NCI-H187 treated with DMSO at 0.1 percent for 48 hours (cell line): Measurements from ENCODE around the gene FANCC.

Experiments used
- DNase-seq: peaks from one replicate; lab custom pipeline; 2025; lab: John Stamatoyannopoulos, UW

FANCC gene

DNA sequence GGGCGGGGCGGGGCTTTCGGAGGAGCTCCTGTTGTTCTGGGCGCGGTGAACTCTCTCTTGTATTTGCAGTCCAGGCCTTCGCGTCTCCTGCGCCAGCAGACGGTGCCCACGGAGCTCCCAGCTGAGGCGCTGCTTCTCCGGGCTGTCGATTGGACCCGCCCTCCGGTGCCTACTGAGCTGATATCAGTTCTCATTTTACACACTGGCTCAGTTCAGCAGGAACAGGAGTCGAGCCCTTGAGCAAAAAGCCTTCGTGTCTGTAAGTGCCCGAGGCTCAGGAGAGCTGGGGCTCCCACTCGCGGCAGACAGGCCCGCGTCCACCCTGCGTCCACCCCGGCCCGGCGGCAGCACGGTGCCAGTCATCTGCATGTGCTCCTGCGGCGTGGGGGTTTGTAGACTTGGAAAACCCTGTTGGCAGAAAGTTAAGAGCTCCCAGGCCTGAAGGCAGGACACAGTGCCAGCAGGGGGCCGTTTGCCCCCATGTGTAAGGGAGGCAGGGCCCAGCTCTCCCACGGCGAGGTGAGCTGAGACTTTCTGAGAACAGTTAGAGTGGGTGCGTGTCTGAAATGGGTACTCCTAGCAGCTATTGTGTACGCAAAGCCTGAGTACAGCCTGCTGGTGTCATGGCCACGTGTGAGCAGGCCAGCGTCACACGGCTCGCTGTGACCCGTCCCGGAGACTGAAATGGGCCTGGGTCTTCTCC lies 231.5 kb downstream of the FANCC start:
- DNase-seq, result no peak

DNA sequence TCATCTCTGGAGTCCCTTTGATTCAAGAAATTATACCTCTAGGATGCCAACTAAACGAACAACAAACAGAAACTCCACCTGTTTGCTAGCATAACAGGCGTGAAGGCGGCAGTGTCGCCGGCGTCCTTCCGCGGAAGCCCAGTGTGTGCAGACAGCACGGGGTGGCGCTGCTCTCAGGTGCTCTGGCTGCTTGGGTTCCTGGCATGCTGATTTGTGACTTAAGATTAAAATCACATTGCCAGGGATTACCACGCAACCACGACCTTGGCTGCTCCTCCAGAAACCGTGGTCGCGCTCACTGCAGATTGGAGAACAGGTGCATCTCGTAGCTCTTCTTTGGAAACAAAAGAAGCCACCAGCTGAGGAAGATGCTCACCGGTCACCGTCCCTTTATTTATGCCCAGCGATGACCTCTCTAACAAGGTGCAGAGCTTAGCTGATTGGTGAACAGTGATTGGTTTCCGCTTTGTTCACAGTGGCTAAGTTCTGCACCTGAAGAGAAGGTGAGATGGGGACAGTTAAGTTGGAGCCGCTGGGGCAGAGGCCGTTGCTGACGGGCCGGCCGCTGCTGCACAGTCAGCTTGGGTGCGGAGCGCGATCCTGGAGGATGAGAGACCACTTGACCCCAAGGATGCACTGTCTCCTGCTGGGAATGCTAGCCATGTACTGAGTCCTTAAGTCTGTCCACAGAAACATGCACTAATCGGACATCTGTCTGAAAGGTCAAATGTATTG lies 232.3 kb downstream of the FANCC start:
- no peak for DNase-seq

DNA sequence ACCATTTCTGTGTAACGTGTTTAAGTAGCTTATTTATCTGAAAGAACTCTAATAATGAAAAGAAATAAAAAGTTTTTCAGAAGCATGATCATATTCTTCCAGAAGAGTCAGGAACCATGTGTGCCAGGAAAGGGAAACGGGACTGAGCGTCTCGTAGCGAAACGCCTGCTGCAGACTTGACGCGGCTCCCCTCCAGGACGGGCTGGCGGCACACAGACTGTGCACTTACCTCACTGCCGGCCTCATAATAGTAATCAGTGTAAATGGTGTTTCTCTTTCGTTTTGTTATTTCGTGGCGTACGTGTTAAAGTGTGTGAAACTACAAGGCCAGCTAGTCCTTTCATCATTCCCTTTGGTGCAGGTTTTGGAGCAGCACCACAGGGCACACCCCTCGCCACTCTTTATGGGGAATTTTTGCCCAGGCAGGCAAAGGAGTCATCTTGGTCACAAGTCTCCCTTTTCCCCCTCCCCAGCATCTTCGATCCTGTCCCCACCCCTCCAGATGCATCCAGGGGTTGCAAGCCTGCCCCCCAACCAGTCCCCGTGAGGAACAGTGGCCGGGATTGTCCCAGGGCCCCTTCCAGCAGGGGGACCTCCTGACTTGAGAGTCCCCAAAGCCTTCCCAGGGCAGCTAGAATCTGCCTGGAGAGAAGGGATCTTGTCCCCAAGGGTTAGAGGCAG lies 233.1 kb downstream of the FANCC start:
- DNase-seq, result no peak

DNA sequence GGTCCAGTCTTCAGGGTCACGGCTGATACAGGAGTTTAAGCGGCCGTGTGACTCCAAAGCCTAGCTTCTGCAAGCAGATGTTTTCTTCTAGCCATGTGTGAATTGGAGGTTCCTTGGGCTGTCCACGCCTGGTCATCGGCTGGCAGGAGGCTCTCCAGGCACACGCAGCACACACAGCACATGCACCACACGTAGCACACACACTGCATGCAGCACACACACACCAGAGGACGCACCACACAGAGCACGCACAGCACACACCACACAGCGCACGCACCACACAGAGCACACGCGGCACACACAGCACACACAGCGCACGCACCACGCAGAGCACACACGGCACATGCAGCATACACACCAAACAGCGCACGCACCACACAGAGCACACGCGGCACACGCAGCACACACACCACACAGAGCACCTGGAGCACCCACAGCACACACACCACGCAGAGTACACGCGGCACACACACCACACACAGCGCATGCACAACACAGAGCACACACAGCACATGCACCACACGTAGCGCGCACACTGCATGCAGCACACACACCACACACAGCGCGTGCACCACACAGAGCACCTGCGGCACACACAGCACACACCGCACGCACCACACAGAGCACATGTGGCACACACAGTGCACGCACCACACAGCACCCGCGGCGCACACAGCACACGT lies 234.3 kb downstream of the FANCC start:
- DNase-seq, result no peak

DNA sequence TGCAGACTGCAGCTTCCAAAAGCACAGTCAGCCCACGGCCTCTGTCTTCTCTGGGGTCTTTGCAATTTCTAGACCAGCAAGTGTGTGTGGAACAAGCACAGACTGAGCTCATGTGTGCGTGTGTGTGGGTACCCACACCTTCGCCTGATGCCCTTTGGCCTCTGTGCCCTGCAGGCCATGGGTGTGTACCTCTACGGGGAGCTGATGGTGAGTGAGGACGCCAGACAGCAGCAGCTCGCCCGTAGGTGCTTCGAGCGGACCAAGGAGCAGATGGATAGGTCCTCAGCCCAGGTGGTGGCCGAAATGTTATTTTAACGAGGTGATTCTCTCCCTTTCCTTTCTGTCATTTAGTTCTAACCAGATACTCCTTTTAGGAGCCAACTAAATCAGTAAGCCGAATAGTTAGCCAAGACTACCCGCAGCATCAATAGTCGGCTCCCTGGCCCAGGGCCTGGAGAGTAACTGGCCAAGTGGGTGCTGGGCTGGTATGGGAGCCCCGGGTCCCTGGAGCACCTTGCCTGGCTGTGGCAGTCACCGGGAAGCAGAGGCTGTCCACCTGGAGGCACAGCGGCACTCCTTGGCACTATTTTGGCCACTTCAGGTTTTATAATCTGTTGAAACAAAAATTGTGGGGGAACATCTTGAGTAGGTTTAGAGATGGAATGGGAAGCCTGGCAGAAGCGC lies 235.0 kb downstream of the FANCC start:
- DNase-seq, result no peak

DNA sequence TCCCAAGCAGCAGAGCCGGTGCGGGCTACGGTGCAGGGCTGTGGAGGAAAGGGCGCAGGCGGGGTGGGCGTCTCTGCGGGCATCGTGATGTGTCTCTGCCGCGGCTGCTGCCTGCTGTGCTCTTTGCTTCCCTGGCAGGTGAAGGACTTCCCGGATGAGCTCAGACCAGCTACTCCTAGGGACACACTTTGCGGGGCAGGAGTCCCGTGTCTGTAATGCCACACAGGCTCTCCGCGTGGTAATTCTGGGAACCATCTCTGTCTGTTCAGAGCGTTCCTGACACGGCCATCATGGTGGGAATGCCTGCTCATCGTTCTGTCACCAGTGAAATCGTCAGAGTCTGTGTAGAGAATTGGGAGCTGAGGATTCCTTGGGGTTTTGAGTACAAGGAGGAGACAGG lies 235.5 kb downstream of the FANCC start:
- DNase-seq, result no peak

DNA sequence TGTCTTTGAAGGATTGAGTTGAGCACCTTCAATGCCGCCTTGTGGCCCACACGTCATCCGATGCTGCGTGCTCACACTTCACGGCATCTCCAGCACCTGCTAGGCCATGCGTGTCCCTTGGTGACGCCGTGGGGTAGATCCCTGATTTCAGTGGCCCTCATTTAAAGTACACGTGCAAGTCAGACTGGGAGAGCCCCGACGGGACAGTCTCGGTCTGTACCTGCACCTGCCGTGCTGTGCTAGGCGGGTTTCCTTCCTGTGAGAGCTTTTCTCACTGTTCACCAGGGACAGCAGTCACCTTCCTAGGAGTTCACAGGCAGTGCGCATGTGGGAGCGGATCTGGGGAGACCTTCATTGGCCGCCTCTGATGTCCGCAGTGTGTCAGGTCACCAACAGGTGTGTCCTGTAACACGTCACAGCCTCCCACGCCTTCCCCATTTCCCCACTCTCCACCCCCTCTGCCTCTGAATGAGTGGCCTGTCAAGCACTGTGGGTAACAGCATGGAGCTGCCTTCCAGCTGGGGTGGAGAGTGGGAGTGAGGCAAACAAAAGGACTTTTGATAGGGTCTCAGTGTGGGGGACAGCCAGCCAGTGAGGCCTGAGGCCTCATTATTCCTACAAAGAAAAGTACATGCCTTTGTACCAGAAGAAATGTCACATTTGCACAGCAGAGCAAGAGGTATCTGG lies 236.4 kb downstream of the FANCC start:
- no peak for DNase-seq

DNA sequence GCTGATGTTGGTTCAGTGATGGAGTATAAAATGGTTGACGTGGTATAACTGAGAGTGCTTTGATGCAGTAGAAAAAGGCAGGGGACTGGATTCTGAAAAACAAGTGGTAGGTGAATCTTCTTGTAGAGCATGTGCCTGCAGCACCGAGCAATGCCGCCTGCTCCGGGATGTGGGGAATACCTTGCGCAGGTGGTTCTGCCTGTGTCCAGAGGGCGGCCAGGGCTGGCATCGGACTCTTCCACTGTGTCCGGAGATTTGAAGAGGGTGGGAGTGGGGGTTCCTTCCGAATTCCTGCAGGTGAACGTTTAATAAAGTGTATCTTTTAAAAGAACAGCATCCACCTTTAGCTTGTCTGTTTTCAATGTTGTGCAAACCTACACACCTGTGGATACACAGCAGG lies 238.0 kb downstream of the FANCC start:
- DNase-seq, result no peak

DNA sequence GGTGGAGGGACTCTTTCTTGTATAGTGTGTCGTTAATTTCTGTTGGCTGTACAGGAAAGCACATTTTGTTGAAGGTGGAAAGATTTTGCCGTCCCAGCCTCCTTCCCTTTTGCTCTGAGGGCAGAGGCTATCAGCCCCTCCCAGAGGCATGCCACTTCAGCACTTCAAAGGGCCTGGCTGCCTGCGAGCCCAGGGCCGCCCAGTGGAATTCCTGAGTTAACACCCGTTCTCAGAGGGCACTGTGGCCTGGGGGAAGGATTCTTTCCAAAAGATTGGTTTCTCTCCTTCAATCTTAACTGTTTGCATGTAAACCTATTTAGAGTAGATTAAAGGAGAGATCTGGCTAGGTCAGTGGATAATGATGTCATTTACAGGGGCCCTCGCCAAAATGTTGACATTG lies 238.6 kb downstream of the FANCC start:
- no peak for DNase-seq

DNA sequence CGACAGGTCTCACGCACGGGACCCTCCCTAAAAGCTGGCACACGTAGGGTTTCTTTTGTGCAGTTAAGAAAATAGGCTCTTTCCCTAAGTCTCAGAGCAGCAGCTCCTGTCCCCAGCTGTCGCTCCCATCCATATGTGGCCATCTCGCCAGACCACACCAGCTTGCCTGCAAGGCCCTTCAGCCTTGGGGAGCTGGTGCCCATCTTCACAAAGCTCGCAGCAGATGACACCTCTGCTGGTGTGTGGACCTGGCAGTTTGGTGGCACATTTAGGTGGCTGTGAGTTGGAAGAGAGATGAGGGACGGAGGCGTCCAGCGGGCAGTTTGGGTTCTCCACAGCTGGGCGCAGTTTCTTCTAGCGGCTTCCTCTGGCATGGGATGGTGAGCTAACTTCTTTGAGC lies 239.0 kb downstream of the FANCC start:
- no peak for DNase-seq

DNA sequence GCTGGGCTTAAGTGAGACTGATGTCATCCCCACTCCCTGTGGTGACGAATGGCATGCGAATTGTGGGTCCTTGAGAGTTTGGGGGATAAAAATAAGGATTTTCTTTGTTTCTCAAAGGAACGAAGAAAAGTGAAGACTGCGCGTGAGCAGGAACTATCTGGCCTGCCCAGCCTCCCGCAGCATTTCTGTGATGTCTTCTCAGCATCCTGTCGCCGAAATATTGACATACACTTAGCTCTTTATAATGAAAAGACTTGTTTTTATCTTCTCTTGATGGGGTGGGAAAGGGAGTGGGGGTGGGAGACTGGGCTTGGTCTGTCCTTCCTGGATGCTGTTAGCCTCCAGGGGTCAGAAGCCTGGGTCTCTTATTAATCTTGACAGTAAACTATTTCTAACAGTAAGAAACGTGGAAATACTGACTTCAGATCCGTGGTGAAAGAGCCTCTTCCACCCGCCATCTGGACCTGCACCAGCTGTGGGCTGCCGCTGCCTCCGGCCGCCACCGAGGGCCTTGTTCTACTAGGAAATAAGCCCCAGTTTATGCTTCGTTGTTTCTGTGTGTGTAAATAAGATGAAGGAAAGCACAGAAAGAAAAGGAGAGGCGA lies 239.6 kb downstream of the FANCC start:
- DNase-seq, result no peak

DNA sequence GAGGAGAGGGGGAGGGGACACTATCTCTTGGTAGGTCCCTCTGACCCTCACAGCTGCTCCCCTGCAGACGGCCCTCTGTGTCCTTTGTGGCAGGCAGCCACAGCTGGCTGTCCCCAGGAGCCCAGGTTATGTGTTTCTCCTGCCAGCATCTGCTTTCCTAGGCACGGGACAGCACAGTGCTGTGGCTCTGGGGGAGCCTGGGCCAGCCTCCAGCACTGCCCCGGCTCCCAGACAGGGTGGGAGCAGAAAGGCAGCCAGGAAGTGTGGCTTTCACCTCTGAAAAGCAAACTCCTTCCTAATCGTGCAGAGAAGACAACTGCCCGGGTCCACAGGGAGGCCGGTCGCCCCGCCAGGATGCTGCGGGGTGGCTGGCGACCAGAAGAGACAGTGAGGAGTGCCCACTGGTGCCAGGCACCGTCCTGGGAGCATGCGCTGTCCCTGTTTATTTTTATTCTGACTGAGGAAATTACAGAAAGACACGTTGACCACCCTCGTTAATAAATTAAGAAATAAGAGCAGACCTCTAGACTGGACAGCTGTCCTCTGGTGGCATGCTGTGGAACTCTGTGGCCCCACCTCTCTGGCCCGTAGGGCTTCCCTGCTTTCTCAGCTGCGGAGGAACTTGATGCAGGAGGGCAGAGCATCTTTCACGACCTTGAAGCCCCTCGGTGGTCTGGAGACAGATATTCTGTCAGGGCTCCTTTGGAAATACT lies 240.3 kb downstream of the FANCC start:
- DNase-seq, result no peak

DNA sequence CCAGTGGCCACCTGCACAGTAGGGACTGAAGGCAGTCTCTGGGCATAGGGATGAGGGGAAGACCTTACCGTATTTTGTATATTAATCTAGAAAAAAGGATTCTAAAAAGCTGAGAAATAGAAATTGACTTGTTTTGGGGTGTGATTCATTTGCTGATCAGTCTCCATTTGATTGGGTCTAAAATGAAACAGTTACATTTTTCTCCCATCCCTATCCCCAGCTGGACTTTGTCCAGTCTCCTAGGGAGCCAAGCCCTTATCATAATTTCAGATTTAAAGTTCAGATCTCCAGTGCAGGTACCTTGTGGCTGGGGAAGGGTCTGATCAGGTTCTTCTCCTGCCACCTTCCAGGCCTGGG lies 240.8 kb downstream of the FANCC start:
- DNase-seq, result no peak

DNA sequence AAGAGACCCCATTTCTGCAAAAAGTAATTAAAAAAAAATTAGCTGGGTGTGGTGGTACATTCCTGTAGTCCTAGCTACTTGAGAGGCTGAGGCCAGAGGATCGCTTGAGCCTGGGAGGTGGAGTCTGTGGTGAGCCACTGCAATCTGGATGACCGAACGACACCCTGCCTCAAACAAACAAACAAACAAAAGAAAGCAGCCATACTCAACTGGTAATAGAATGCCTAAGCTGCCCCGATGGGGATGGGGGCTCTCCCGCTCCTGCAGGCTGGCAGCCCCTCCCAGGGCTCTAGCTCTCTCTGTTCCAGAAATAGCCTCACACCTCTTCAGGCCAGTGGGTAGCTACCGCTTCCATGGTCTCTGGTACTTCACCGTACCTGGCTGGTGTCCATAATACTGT lies 241.8 kb downstream of the FANCC start:
- no peak for DNase-seq

DNA sequence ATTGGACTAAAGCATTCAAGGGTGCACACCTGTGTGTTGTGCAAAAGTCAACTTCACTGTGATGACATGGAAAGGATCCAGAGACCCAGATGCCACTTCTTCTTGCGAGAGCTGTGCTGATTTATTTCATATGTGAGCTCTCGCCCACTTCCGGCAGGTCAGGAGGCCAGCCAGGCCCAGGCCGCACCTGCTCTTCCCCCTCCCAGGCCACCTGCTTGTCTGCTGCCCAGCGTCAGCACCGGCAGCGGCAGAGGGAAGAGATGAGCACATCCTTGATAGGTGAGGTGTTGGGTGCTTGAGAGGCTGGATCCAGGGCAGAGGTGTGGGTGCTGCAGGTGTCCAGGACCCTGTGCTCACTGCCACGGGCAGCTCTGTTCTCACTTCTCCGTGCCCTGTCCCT lies 242.9 kb downstream of the FANCC start:
- no peak for DNase-seq

DNA sequence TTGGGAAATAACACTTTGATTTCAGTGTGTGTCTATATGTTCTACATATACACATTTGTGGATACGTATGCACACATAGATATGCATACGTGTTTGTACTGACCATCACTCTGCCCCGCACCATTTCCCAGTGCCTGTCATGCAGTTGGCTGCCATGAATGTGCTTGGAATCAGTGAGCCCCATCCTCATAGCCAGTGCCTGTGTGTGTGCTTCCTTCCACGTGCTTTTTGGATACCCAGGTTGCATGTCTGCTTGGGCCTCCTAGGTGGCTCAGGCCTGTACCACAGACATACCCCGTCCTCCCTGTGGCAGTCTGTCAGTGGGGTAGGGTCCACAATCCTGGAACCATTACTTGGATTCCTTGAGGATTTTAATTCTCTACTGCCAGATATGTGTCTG lies 243.6 kb downstream of the FANCC start:
- DNase-seq, result no peak

DNA sequence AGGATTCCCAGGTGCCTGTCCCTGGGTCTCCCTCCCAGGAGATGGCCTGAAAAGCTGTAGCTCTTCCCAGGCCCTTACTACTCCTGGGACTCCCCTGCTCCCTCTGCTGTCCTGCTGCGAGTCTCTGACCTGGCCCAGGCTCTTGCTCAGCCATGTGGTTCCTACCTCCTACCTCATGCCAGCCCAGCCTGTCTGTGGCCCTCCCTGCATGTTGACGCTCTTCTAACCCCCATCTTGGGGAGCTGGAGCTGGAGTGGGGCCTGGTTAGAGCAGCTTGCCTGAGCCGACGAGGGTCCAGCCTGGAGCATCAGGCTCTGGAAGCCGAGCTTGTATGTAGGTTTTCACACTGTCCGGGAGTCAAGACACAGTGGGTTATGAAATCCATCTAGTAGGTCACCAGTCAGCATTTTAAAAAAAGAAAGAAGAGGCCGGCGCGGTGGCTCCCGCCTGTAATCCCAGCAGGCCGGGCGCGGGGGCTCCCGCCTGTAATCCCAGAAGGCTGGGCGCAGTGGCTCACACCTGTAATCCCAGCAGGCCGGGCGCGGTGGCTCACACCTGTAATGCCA lies 244.4 kb downstream of the FANCC start:
- DNase-seq, result no peak

DNA sequence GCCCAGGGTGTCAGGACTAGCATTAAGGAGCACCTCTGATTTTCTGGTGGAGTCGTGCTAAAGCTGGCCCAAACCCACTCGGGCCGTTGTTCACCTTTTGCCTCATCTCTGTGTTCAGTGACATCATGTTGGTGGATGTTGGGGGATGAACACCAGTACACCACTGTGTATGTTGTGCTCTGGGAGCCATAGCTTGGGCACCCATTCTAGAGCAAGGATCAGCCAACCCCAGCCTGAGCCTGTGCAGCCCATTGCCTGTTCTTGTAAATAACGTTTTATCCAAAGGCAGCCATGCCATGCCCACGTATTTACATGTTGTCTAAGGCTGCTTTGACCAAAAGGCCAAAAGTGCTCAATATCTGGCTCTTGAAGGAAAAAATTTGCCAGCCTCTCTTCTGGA lies 245.6 kb downstream of the FANCC start:
- DNase-seq, result no peak

DNA sequence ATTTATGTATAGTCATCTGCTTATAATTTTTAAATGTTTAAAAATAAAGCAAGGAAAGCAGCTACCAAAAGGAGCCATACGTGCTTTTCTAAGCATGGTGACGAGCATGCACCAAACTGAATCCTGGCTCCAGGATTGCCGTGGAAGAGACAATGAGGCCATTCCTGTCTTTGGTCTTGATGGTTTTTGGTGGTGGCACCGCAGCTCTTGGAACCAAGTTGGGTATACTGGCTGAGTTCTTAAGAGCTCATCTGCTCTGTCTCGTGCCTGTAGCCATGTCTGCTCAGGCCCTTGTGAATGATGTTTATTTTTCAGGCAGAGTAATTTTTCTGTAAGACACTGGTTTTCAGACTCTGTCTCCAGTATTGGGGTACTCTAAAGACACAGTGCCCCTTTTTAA lies 246.1 kb downstream of the FANCC start:
- DNase-seq, result no peak

DNA sequence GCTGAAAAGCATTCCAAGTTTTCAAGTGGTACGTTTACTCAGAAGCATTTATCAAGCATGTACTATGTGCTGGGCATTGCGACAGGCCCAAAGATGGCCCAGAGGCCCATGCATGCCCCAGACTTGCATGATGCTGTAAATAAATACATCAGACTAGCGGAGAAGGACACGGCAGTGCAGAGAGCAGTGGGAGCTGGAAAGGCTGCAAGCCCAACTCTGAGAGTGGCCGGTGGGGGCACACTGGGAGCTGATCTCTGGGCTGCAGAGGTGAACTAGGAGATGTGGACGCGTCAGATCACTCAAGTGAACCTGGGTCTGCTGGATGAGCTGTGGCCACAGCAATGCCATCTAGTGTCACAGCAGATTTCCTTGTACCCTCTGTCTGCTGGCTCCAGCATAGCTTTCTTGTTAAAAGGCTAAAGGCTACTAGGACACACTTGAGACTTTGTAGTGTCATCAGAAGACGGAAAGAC lies 246.9 kb downstream of the FANCC start:
- DNase-seq, result no peak
